GM19099 (cell line): Measurements from ENCODE around the gene CFAP73.

Experiments
- POLR2A ChIP-seq: IDR thresholded peaks from 3 replicates; pipeline ENCODE4 v1.6.1; 2011; ENCODE audit warnings: low read depth; ENCODE audit not compliant: insufficient read length; ENCODE audit errors: extremely low read depth

Gene CFAP73

GRCh38 chr12:113185180-113186032 is 35.9 kb downstream of the CFAP73 start, which contains the start of the genes DDX54 and RITA1:
Gene DDX54, minus strand, starts transcription at chr12:113185478. Its CDS starts 27 bp downstream, at chr12:113185451.
Gene RITA1, plus strand, starts transcription at chr12:113185721. Its CDS starts 1,026 bp downstream, at chr12:113186747.
- peak; percentile 90 for TF ChIP-seq POLR2A

DNA sequence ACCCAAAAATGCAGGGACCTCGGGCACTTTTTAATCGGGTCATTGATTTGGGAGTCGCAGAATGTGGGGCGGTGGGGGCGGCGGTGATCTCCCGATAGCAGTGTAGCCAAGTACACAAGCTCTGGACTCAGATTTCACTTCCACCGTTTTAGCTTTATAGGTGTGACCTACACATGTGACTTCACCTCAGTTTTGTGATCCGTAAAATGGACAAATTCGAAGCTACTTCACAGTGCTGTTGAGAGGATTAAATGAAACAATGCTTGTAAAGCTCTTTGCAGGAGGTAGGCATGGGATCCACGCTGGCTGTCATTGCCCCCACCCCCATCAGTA is 36.5 kb downstream of the CFAP73 start:
- no peak for TF ChIP-seq POLR2A

- TF ChIP-seq POLR2A: no peak
These were observed 37.3 kb downstream of the CFAP73 start for GRCh38 chr12:113186666-113187325.

DNA sequence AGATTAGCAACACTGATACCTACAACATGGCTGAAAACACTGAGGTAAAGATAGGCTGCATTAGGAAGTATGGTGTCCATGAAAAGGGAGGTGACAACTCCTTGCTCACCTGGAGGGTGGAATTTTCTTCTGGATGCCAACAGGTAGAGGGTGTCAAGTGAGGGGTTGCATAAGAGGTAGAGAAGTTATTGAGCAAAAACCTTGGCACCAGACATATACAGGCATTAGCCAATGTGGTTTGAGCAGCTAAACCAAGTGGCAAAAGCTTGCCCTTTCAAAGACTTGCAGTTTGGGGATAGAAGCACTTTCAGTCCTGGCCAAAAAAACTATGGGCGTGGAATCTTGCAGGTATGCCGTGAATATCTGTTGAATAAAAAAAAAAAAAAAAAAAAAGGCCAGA is 39.8 kb downstream of the CFAP73 start:
- no peak for TF ChIP-seq POLR2A

GRCh38 chr12:113190761-113191160 is 41.2 kb downstream of the CFAP73 start:
- no peak for TF ChIP-seq POLR2A

GRCh38 chr12:113191227-113191626 is 41.7 kb downstream of the CFAP73 start:
- no peak for TF ChIP-seq POLR2A

DNA sequence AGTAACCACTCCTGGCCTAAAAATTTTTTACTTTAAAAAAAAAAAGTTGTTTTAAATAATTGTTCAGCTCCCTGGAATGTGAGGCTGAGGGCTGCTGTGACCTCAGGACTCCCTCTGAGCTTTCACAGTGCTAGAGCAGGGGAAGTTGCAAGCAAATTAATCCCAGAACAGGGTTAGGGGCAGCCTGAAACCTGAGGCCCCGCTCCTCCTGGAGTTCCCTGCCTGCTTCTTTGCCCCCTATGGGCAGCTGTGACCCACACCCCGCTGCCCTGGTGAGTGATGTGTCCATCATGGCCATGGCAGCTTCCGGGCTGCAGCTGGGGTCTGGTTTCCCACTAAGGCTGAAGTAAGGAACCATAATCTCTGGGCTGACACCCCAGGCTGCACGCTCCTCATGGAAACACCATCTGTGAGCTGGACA is 45.5 kb downstream of the CFAP73 start:
- TF ChIP-seq POLR2A: no peak

GRCh38 chr12:113195598-113195997 is 46.1 kb downstream of the CFAP73 start:
- no peak for TF ChIP-seq POLR2A

GRCh38 chr12:113196582-113196981 is 47.1 kb downstream of the CFAP73 start:
- no peak for TF ChIP-seq POLR2A

GRCh38 chr12:113196990-113197389 is 47.5 kb downstream of the CFAP73 start:
- TF ChIP-seq POLR2A: no peak

DNA sequence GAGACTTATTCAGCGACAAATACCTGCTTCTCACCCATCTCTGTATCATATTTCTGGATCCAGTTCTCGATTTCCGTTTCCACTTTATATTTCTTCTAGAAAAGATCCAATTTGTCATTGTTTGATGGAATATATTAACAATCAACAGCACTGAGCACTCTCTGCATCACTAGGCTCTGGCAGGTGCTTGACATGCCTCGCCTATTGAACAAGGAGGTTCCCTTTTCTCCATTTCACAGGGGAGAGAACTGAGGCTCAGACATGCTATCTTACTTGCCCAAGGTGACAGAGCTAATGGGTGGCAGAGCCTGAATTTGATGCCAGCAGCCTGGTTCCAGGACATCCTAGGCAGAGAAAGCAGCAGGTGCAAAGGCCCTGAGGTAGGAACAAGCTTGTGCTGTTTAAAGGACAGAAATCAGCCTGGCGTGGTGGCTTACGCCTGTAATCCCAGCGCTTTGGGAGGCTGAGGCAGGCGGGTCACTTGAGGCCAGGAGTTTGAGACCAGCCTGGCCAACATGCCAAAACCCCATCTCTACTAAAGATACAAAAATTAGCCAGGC is 48.1 kb downstream of the CFAP73 start:
- no peak for TF ChIP-seq POLR2A

DNA sequence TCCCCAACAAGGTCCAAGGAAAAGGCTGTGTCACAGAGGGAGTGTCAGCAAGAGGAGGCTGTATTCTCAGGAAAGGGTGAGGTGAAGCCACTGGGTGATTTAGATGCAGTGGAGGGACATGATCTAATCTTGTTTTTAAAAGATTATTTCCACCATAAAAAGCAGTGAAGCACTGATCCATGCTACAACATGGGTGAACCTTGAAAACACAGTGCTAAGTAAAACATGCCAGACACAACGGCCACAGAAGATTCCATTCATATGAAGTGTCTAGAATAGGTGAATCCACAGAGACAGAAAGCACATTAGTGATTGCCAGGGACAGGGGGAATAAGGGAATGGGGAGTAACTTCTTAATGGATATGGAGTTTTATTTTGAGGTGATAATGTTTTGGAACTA is 48.8 kb downstream of the CFAP73 start:
- TF ChIP-seq POLR2A: no peak

- no peak for TF ChIP-seq POLR2A
These were observed 50.7 kb downstream of the CFAP73 start for GRCh38 chr12:113200021-113200797.

DNA sequence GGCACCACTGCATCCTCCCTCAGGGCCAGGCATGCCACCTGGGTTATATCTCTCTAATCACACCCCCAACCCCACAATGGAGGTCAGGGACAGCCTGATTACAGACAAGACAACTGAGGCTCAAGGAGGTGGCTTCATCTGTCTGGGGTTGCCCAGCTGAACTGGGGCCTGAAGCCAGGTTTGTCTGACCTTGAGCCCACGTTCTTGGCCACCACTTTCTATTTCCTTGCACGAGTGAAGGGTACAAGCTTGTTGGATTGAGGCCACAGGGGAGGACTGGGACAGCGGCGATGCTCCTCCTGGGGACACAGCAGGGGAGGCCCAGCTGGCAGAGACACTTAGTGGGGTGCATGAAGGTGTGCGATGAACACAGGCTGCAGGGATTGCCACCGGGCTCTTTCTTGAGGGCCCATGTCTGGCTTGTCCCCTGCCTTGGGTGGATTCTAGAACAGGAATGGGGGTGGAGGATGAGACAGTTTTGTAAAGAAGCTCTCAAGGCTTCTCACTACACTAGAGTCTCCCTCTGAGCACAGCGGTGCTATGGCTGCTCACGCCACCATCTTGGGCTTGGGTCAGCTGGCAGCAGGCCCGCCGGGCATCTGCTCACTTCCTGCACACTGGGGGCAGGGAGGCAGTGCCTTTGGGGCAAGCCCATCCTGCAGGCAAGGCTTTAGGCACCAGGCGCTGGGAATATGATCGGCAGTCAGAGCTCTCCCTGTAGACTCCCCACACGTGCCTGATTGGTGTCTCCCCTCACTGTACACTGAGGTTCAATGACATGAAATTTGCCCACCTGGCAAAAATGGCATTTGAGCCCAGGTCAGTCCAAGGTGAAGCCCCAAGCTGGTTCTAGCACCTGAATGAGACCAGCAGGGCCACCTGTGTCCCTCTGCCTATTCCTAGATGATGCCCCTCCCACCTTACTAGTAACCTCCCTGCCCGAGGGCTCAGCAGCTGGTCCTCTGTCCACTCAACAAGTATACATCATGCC is 52.0 kb downstream of the CFAP73 start:
- no peak for TF ChIP-seq POLR2A
